Stimulated activated CD8-positive, alpha-beta memory T cell treated with anti-CD3 and anti-CD28 coated beads, Interleukin-12 subunit alpha, Interleukin-12 subunit beta, amount 100 ng/mL, for 4 hours (primary cell): ENCODE data around the gene SMG6.

Experiments used
- DNase-seq: peaks from one replicate; pipeline ENCODE4 v3.0.0-alpha.2; 2020; ENCODE audit warnings: low read depth

The SMG6 gene

DNA sequence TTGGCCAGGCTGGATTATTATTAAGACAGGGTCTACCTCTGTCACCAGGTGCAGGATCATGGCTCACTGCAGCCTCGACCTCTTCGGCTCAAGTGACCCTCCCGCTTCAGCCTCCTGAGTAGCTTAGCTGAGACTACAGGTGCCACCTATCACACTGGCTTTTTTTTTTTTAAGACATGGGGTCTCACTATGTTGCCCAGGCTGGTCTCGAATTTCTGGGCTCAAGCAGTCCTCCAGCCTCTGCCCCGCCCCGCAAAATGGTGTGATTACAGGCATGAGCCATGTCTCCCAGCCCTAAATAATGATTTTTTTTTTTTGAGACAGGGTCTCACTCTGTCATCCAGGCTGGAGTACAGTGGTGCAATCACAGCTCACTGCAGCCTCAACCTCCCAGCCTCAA is 256.0 kb downstream of the SMG6 start:
- no peak for DNase-seq

DNA sequence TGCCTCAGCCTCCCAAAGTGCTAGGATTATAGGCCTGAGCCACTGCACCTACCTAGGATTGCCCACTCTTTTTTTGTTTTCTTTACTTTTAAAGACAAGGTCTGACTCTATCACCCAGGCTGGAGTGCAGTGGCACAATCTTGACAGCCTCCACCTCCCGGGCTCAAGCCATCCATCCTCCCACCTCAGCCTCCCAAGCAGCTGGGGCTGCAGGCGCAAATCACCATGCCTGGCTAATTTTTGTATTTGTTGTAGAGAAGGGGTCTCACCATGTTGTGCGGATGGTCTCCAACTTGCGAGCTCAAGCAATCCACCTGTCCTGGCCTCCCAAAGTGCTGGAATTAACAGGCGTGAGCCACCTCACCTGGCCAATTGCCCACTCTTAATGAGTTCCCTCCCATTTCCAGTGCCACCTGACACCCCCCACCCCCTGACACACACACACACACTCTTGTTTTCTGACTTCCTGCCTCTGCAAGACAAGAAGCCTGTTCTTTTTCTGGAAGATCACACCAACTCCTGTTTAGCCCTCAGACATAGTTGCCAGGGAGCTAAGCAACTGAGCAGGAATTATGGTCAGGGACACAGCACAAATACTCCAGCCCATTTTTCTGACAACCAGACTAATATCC is 259.2 kb downstream of the SMG6 start:
- no peak for DNase-seq

DNA sequence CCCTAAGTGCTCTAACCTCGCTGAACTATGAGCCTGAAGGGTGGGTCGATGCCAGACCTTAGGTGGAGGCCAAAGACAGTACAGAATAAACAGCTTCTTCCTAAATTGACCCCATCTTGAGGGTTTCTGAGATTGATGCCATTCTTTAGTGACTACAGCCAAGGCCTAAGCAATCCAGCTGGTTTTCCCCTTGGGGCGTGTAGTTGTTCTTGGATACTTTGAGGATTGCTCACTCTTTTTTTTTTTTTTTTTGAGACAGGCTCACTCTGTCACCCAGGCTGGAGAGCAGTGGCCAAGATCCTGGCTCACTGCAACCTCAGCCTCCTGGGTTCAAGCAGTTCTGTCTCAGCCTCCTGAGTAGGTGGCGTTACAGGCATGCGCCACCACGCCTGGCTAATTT is 259.8 kb downstream of the SMG6 start:
- DNase-seq: no peak

DNA sequence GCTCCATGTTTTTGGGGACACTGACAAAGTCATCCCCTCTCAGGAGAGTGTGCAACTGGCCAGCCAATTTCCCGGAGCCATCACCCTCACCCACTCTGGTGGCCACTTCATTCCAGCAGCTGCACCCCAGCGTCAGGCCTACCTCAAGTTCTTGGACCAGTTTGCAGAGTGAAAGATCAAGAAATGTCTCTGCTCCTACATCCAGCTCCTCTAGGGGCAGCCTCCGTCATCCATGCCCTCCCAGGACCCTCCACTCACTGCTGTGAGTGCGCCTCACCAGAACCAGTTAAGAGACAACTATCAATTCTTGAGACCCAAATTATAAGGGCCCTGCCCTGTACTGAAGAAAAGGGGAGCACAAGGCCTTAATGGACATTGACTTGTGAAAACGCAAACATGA is 260.7 kb downstream of the SMG6 start:
- no peak for DNase-seq

DNA sequence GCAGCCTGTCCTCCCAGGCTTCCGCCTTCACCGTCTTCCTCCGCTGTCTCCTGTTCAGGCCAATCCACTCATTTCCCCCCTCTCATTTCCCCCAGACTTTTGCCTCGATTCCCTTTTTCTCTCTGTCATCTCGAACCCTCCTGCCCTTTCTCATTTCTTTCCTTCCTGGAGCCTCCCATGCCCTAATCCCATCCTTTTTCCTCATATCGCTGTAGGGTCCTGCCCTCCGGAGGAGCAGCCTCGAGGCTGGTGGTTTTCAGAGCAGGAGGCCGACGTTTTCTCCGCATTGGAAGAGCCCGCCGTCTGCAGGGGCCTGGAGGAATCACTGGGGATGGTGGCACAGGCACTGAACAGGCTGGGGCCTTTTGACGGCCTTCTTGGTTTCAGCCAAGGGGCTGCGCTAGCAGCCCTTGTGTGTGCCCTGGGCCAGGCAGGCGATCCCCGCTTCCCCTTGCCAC is 261.2 kb downstream of the SMG6 start:
- no peak for DNase-seq

DNA sequence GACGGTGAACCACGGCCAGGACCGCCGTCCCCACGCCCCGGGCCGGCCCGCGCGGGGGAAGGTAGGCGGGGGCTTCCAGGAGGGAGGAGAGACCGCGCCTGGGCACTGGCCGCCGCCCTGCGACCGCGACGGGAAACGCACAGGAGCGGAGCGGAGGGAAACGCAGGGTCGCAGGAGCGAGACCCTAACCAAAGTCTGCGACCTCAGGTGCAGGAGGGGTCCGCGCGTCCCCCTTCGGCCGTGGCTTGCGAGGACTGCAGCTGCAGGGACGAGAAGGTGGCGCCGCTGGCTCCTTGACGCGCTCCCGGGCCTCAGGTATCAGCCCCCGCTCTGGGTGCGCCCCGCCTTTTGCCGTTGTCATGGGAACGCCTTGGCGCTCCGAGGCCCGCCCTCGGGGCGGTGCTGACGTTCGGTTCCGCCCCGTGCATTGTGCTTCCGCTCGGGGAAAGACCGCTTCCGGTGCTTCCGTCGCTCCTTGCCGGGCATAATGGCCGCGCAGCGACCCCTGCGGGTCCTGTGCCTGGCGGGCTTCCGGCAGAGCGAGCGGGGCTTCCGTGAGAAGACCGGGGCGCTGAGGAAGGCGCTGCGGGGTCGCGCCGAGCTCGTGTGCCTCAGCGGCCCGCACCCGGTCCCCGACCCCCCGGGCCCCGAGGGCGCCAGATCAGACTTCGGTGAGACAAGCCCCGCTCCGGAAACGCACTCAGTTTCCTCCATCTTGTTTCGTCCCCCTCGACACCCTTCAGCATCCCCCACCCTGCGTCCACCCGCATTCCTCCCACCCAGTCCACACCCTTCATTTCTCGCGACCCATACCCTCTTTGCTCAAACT is 261.8 kb downstream of the SMG6 start, which contains the start of gene OVCA2:
Gene OVCA2, plus strand, starts transcription at position 462 of the 829 bp plus-strand sequence. Its CDS starts 26 bp downstream, at position 488.
- DNase-seq: peak; percentile 95

DNA sequence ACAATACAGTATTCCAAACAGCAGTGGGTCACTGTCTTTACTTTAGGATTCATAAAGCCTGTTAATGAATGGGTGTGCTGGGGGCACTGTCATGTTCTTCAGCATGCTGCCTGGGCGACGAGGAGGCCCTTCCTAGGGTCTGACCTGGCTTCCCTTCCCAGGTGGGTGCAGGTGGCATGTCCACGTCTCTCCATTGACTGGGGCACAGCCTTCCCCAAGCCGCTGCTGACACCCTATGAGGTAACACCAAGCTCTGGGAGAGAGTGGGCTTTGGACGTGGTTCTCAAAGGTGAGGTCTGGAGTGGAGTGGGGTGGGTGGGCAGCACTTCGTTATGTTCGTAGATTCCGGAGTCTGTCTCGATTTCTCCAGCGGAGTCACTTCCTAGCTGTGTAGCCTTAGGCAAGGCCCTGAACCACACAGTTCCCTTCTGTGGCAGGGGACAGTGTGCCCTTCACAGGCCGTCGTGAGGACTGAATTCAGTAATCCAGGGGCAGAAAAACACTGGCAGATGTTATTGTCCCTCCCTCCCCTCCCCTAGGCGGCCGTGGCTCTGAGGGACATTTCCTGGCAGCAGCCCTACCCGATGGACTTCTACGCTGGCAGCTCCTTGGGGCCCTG is 262.5 kb downstream of the SMG6 start:
- no peak for DNase-seq

DNA sequence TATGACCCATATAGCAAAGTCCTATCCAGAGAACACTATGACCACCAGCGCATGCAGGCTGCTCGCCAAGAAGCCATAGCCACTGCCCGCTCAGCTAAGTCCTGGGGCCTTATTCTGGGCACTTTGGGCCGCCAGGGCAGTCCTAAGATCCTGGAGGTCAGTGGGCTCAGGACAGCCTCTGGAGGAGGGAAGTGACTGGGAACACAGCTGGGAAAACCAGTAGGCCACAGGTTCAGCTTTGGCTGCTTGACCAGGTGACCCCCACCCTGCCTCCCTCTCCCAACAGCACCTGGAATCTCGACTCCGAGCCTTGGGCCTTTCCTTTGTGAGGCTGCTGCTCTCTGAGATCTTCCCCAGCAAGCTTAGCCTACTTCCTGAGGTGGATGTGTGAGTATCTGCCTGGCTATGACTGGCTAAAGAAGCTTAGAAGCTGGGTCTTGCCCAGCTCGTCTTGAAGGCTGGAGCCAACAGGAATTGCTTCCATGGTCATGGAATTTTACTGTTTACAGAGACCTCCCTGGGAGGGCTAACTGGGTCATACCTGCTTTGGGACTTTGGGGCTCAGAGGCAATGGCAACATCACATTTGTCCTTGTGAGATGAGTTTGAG is 263.3 kb downstream of the SMG6 start:
- DNase-seq: no peak

DNA sequence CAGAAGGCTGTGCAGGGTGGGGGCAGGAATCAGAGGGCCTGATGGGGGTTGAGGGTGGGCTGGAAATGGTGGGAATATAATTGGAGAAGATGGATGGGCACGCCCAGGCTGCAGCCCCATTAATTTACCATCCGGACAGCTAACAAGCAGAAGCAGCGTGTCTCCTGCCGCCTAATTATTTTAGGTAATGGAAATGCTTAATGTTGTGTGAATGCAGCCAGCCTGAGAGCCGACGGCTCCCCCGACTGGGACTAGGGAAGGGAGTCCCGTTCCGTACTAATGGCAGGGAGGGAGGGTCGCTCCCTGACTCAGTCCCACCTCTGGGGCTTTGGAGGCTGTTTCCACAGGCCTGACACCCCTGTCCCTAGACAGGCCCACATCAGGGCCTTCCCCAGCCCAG is 266.4 kb downstream of the SMG6 start:
- no peak for DNase-seq

DNA sequence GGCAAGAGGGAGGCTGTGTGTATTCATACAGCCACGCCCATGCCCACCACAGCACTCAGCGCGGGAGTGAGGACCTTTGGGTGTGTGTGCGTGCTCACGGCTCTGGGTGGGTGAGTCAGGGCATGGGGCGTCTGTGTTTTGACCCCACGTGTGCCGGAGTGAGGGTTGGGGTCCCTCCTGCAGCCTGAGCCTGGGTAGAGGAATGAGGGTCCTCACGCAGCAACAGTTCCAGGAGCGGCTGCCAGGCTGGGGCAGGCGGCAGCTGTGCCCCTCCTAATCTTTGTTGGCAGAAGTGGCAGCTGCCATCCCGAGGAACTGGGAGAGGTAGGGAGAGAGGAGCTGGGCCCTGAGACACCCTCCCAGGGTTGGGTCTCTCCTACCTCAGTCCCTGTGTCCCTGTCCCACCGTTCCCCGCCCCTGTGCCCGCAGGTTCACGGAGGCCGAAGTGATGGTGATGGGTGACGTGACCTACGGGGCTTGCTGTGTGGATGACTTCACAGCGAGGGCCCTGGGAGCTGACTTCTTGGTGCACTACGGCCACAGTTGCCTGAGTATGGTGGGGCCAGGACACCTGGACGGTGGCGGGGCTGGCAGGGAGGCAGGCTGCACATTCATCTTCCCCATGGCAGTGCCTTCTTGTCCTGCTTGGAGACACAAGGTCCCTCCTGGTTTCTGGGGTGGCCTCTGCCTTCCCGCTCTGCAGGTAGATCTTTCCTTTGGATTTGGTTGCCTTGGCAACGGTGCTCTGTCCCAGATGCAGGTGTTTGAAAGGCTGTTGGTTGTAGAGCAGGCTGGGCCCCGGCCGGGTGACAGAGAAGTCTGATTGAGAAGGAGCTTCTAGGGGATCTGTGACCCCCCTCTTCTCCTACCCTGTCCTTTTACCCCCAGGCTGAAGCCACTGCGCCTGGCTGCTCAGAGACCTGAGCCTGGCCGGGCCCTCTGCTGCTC is 267.8 kb downstream of the SMG6 start:
- DNase-seq: no peak

DNA sequence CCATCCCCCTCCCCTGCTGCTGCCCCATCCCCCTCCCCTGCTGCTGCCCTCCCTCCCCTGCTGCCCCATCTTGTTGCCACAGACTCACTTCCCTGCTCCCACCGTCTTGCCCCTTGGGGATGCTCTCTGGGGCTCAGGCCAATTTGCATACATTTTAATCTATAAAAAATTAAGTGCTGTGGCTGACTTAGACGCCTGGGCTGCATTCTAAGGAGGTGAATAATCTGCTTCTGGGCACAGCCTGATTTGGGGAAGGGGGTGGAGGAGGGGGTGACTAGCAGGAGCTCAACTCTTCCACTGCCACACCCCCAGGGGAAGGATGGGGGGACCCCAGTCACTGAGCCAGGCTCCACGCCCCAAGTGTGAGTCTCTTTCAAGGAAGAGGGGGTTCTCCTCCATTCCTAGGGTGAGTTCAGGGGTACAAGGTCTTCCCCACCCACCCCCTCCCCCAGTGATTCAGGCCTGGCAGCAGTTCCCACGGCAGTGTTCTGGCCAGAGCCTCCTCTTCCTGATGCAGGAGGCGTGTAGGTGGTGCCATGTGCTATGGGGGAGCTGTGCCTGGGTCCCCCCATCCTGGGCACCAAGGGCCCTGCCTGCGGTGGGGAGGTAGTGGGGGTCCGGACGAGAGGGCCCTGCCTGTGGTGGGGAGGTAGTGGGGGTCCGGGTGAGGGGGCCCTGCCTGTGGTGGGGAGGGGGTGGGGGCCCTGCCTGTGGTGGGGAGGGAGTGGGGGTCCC is 268.6 kb downstream of the SMG6 start:
- DNase-seq: no peak

DNA sequence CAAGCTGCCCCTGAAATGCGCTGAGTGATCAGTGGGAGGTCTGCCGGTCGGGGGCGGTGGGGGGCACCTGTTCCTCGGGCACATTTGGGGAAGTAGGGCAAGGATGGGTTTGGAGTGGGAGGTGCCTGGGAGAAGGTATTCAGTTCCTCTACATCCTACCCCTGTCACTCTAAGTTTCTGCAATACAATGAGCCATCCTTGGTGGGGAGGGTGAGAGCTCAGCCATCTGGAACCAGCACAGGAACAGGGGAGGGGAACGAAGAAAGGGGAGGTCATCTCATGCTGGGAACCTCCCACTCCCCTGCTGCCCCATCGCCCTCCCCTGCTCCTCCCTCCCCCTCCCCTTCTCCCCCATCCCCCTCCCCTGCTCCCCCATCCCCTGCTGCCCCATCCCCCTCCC is 269.4 kb downstream of the SMG6 start:
- no peak for DNase-seq

DNA sequence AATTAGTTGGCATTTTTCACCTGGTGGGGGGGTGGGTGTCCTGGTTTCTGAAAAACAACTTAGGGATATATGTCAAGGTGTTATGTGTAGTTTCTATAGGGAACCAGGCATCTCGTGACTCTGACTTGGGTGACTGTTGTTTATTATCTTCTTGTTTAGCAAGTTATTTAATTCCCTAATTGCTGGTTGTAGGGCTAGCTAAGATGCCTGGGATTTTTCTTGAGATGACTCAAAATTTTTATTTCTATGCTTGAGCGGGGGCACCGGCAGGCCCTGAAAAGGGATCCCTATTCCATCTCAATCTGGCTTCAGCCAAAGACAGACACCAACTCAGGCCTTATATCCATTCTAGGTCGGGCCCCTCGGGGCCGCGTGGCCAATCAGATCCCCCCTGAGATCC is 270.4 kb downstream of the SMG6 start:
- DNase-seq: no peak

DNA sequence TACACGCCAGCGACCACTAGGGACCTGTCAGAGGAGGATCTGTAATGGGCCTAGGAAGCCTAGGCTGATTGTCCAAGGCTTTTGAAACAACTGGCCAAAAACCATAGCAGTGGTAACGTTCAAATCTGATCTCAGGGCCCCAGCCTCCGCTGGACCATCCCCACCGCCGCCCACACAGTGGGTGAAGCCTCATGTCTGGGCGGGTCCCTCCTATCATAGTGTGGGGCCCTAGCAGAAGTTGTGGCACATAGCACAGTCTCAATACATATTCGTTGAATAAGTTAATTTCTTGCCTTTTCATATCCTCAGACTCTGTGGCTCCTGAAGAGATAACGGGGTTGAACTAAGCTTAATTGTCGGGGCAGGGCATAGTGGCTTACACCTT is 272.8 kb downstream of the SMG6 start:
- no peak for DNase-seq

DNA sequence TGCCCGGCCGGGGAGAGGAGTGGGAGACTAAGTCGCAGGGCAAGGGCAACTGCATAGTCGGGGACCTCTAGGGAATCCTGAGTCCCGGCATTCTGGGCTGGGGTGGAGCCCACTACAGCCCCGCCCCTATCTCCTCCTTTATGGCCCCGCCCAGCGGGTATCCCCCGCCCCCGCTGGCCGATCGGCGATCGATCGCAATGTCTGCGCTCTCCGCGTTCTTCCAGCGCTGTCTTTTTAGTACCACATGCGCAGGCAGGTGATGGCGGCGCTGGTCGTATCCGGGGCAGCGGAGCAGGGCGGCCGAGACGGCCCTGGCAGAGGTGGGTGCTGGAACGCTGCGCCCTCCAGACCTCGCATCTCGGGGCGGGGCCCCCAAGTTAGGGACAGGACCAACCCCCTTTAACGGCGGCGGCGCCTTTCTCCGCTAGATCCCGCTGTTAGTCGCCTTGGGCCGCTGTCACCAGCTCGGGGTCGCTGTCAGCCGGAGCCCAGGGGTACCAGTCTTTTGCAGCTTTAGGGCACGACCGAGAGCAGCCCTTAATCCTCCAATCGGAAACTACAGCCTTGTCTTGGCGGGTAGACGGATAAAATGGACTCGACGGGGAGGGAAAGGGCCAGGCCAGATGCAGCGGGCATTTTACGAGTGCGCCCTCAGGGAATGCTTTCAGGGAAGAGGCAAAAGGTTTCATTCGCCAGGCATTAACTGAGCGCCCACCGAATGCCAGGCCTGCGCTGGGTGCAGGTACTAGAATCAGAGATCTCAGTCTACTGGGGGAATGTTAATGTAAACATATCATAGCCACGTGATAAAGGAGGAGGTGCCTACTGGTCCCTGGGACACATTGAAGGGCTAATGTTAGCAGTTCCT is 273.4 kb downstream of the SMG6 start, which contains the start of gene DPH1:
Gene DPH1, plus strand, starts transcription at position 243 of the 868 bp plus-strand sequence. Its CDS starts 17 bp downstream, at position 260.
- DNase-seq: peak; percentile 75

DNA sequence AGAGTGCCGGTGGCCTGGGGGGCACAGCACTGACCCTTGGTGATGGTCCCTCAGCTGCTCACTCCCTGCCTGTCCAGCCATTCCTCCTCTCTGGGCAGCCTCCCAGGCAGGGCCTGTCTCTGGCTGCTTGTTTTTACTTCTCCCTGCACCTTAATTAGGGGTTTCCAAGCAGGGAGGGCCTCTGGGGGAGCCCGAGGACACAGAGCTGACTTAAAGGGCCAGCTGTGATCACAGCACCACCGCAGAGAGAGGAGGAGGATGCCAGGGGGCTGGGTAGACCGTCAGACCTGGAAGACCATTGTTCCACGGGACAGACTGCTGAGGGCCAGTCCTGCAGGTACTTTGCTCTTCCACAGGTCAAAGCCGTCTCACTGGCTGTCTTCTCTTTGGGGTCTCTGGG is 274.8 kb downstream of the SMG6 start:
- no peak for DNase-seq

DNA sequence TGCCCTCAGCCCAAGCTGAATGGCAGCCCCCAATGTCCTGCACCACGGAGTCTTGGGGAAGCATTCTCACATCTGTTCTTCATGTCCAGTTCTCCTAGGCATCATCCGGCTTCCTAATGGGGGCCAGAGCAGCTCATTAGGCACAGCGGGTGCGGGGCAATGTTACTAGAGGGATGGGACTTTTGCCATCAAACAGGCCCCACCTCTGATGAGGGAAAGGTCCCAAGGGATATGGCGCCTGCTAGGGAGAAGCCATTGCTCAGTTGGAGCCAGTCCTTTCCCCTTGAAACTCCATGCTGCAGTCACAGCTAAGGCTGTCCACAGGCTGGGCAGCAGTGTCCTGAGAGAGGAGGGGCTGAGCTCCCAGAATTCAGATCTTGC is 275.4 kb downstream of the SMG6 start:
- DNase-seq: no peak

DNA sequence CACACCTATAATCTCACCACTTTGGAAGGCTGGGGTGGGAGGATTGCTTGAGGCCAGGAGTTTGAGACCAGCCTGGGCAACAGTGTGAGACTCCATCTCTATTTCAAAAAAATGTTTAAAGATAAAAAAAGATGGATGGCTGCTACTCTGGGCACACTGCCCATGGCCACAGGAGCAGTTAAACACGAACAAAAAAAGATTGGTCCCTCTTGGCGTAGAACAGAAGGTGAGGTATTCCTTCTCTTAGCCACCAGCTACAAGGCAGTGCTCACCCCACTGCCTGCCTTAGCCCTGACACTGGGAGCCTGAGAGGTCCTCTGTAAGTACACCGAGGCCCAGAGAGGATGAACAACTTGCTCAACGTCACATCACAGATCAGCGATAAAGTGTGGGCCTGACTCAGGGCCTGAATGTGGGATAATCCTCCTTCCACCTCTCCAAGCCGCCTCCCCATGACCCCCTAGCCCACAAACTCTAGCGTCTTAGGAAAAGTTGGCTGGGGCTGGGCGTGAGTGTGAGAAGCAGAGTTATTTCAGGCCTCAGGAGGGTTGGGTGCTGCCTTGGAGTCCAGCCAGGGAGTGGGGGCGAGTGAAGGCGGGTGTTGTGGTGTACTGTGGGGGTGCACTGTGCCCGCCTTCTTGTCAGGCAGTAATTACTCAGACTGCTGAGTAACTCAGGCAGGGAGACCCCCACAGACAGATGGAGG is 275.9 kb downstream of the SMG6 start:
- no peak for DNase-seq
